HCT116 (cell line): ENCODE results near the gene BTD. TPM values are rescaled to one million over a fixed set of nuclear protein-coding genes. Genes with fewer than 3 reads are reported as not detected.

Experiments
- ATAC-seq: fragments of 200-7000 bp; cut with Tn5 transposase; 2 replicates; pipeline ENCODE4 v1.9.1; 2020; ENCODE audit warnings: mild to moderate bottlenecking, moderate library complexity
- BruUV-seq: library from RNA; stranded (reverse); fragments of 400-500 nt; replicated peaks from 2 replicates; lab custom pipeline; 2021; lab: Mats Ljungman, UMichigan
- CTCF ChIA-PET: fragments of 300-600 bp; sonication (Branson Sonifier 250); formaldehyde crosslinking; loops from one replicate; lab custom pipeline; 2021; ENCODE audit warnings: antibody characterized with exemption; lab: Charles Lee
- POLR2A ChIA-PET: fragments of 300-600, 350-600 bp; sonication (Branson Sonifier 250); formaldehyde crosslinking; loops from one replicate; lab custom pipeline; 2021; ENCODE audit warnings: antibody characterized with exemption; lab: Charles Lee
- RAD21 ChIA-PET, 2 experiments: fragments of 300-600 bp; sonication (Branson Sonifier 250); formaldehyde crosslinking; loops; one replicate each; lab custom pipeline; 2023; ENCODE audit warnings: low total read pairs in 2 of 2; ENCODE audit not compliant: uncharacterized antibody in 2 of 2, unreplicated experiment in 2 of 2, low non-redundant PET in 1 of 2; lab: Charles Lee
- DNase-seq: peaks from one replicate; pipeline ENCODE4 v3.0.0-alpha.2; 2010; ENCODE audit warnings: low read depth, low spot score
- H2AFZ ChIP-seq: fragments of 200-600 bp; shearing (Covaris generic), sonication (generic); 2 replicates; pipeline ENCODE4 v1.6.1; 2017; ENCODE audit warnings: low read depth, mixed run types, mixed read lengths, antibody characterized with exemption, low read length; ENCODE audit not compliant: poor library complexity, severe bottlenecking
- H3K27ac ChIP-seq: 2 replicates; pipeline ENCODE4 v1.5.1; 2012; ENCODE audit warnings: low read depth, low read length
- H3K27me3 ChIP-seq: fragments of 200-600 bp; sonication (generic); 2 replicates; pipeline ENCODE4 v1.6.1; 2016; ENCODE audit warnings: mixed run types, low read length, mixed read lengths; ENCODE audit not compliant: insufficient read depth
- H3K36me3 ChIP-seq, 2 experiments: fragments of 200-500 bp in 1 of 2; fragments of 200-600 bp in 1 of 2; sonication (Bioruptor generic) in 1 of 2; sonication (generic) in 1 of 2; 2 replicates each; pipeline versions ENCODE4 v1.5.1 to v1.6.1; 2014 to 2016; ENCODE audit warnings: low read length in 2 of 2, inconsistent platforms in 1 of 2, mixed read lengths in 1 of 2, mixed run types in 1 of 2; ENCODE audit not compliant: insufficient read depth in 2 of 2, control insufficient read depth in 1 of 2
- H3K4me1 ChIP-seq, 2 experiments: fragments of 200-600 bp in 1 of 2; sonication (generic) in 1 of 2; 2 replicates each; pipeline versions ENCODE4 v1.5.1 to v1.6.1; 2012 to 2017; ENCODE audit warnings: low read length in 2 of 2, inconsistent platforms in 1 of 2, mild to moderate bottlenecking in 1 of 2, mixed read lengths in 1 of 2, mixed run types in 1 of 2, moderate library complexity in 1 of 2; ENCODE audit not compliant: insufficient read depth in 2 of 2, control insufficient read depth in 1 of 2
- H3K4me2 ChIP-seq: fragments of 200-600 bp; sonication (generic); 2 replicates; pipeline ENCODE4 v1.6.1; 2017; ENCODE audit warnings: mixed run types, low read length, mixed read lengths
- H3K4me3 ChIP-seq, 2 experiments: fragments of 200-600 bp in 1 of 2; sonication (generic) in 1 of 2; replicated peaks in 1 of 2; 2 replicates each; pipeline ENCODE4 v1.5.1; 2011 to 2016; ENCODE audit warnings: low read length in 2 of 2, control low read depth in 1 of 2, low read depth in 1 of 2, mild to moderate bottlenecking in 1 of 2, mixed read lengths in 1 of 2, mixed run types in 1 of 2
- H3K79me2 ChIP-seq: fragments of 200-600 bp; sonication (generic); 2 replicates; pipeline ENCODE4 v1.6.1; 2017; ENCODE audit warnings: mild to moderate bottlenecking, mixed run types, low read length, moderate library complexity, mixed read lengths; ENCODE audit not compliant: insufficient read depth
- H3K9ac ChIP-seq: fragments of 200-600 bp; sonication (generic); 2 replicates; pipeline ENCODE4 v1.6.1; 2016; ENCODE audit warnings: low read length, mixed read lengths
- H3K9me2 ChIP-seq: fragments of 200-600 bp; sonication (generic), shearing (Covaris generic); 2 replicates; pipeline ENCODE4 v1.6.1; 2017; ENCODE audit warnings: mixed run types, mild to moderate bottlenecking, moderate library complexity; ENCODE audit not compliant: insufficient read depth
- H3K9me3 ChIP-seq, 2 experiments: fragments of 200-500 bp in 1 of 2; fragments of 200-600 bp in 1 of 2; sonication (Bioruptor generic) in 1 of 2; sonication (generic) in 1 of 2; 2 replicates each; pipeline ENCODE4 v1.6.1; 2014 to 2017; ENCODE audit warnings: low read length in 2 of 2, mixed read lengths in 2 of 2, inconsistent platforms in 1 of 2, low read depth in 1 of 2, mild to moderate bottlenecking in 1 of 2, mixed run types in 1 of 2, moderate library complexity in 1 of 2; ENCODE audit not compliant: control insufficient read depth in 1 of 2, insufficient read depth in 1 of 2
- H4K20me1 ChIP-seq: fragments of 200-600 bp; sonication (generic), shearing (Covaris generic); 2 replicates; pipeline ENCODE4 v1.6.1; 2017; ENCODE audit warnings: mixed run types, mild to moderate bottlenecking, moderate library complexity; ENCODE audit not compliant: insufficient read depth
- CTCF ChIP-seq, 3 experiments: fragments of 200-600 bp in 1 of 3; sonication (generic) in 1 of 3; IDR thresholded peaks in 2 of 3; conservative IDR thresholded peaks in 1 of 3; 2 replicates each; pipeline ENCODE4 v1.5.1; 2012 to 2017; ENCODE audit warnings: low read depth in 2 of 3, low read length in 2 of 3, antibody characterized with exemption in 1 of 3, borderline replicate concordance in 1 of 3, control low read depth in 1 of 3, mild to moderate bottlenecking in 1 of 3, mixed read lengths in 1 of 3, mixed run types in 1 of 3, moderate library complexity in 1 of 3; ENCODE audit not compliant: insufficient read depth in 1 of 3
- EGR1 ChIP-seq: IDR thresholded peaks from 2 replicates; pipeline ENCODE4 v1.6.1; 2012; ENCODE audit warnings: low read depth
- EZH2phosphoT487 ChIP-seq: fragments of 200-600 bp; IDR thresholded peaks from 2 replicates; pipeline ENCODE4 v1.6.1; 2018; ENCODE audit warnings: antibody characterized with exemption, borderline replicate concordance
- JUND ChIP-seq: IDR thresholded peaks from 2 replicates; pipeline ENCODE4 v1.6.1; 2012
- ZNF274 ChIP-seq: fragments of 200-500 bp; sonication (Bioruptor generic); IDR thresholded peaks from 2 replicates; pipeline ENCODE4 v1.6.1; 2014; ENCODE audit warnings: mild to moderate bottlenecking, low read depth, low read length, inconsistent platforms
- intact Hi-C: fragments of 100-400 bp; cut with micrococcal nuclease; formaldehyde crosslinking; loops from 2 replicates; pipeline ENCODE4 v1.10.0; 2022
- total RNA-seq: library from RNA; stranded (reverse); gene quantifications from one replicate; pipeline ENCODE4 v1.2.1, GENCODE V29; 2021; ENCODE audit not compliant: unreplicated experiment

The BTD gene
- total RNA-seq, 1 experiment from 2014 or later: 5.0 TPM

- TF ChIP-seq JUND (no peak), EGR1 (no peak), CTCF (IDR thresholded peaks at IDR 0.05 in 2 of 3, conservative IDR thresholded peaks at IDR 0.05 in 1 of 3; ENCODE audit: borderline replicate concordance in 1 of 3, insufficient read depth in 1 of 3, low read depth in 2 of 3, low read length in 2 of 3) (no peak), EZH2phosphoT487 (no peak)
Observed at GRCh38 chr3:15623535-15624440, 22.2 kb downstream of the BTD start (continued).

GRCh38 chr3:15628967-15629366, 27.4 kb downstream of the BTD start:
- Histone ChIP-seq H3K4me1 (peaks cover 14 to 34% of the 10 kb centered on the region in 2 experiments), H3K27me3 (no peaks in the 10 kb centered on the region), H3K9me3 (no peaks in the 10 kb centered on the region), H2AFZ (no peak overlapping the region), H3K79me2 (no peaks in the 10 kb centered on the region), H3K9me2 (0 out of 2 replicates have a peak, but pooled peaks cover 2% of the 10 kb centered on the region), H4K20me1 (no peaks in the 10 kb centered on the region), H3K4me2 (no peak overlapping the region), H3K4me3 (no peak overlapping the region), H3K36me3 (no peaks in the 10 kb centered on the region), H3K27ac (no peak overlapping the region), H3K9ac (no peak overlapping the region)
- ChIA-PET RAD21 (no interaction called here), CTCF (interaction anchor here (2.5 kb wide), 1 partner anchor 183 kb away, joined by 27 read pairs; no protein-coding TSS in a partner anchor), POLR2A (no interaction called here)
- no TSS peak for BruUV-seq
- ATAC-seq (no peak), DNase-seq (no peak)
- intact Hi-C loops: no loop called here
- TF ChIP-seq ZNF274: no peak
